Naive thymus-derived CD8-positive, alpha-beta T cell (primary cell): ENCODE measurements around the gene PKNOX2. TPM values are rescaled to one million over a fixed set of nuclear protein-coding genes. Genes with fewer than 3 reads are reported as not detected.
A peak's percentile ranks its signal among the peaks of the same experiment; 100 is the strongest.

ENCODE experiments used
- ATAC-seq, 2 donors: fragments of 150-1000 bp; cut with Tn5 transposase in 1 of 2; sonication (Bioruptor Pico), chemical (Tn5 transposase) in 1 of 2; 1 replicate in 1 of 2; 2 replicates in 1 of 2; pipeline ENCODE4 v1.10.0; 2021; ENCODE audit warnings: mild to moderate bottlenecking in 2 of 2, moderate library complexity in 2 of 2
- POLR2A ChIA-PET: fragments of 350-600 bp; sonication (Branson Sonifier 250); formaldehyde crosslinking; loops from one replicate; lab custom pipeline; 2021; ENCODE audit warnings: antibody characterized with exemption; lab: Charles Lee
- DNase-seq, 10 donors: peaks; one replicate each; pipeline versions ENCODE4 v3.0.0 to v3.0.0-alpha.2; 2020 to 2022
- H3K27ac Mint-ChIP-seq, 10 donors: one replicate each; pipeline ENCODE4 v1.8.0; 2020 to 2022; ENCODE audit warnings: mild to moderate bottlenecking in 10 of 10, mixed read lengths in 10 of 10, moderate library complexity in 4 of 10, inconsistent platforms in 1 of 10
- H3K27me3 Mint-ChIP-seq, 5 donors: one replicate each; pipeline ENCODE4 v1.8.0; 2021 to 2022; ENCODE audit warnings: mixed read lengths in 5 of 5
- H3K36me3 Mint-ChIP-seq, 3 donors: one replicate each; pipeline ENCODE4 v1.8.0; 2020 to 2022; ENCODE audit warnings: mixed read lengths in 3 of 3, mild to moderate bottlenecking in 2 of 3, inconsistent platforms in 1 of 3
- H3K4me1 Mint-ChIP-seq, 4 donors: one replicate each; pipeline ENCODE4 v1.8.0; 2021 to 2022; ENCODE audit warnings: mixed read lengths in 4 of 4
- H3K4me3 Mint-ChIP-seq, 10 donors: one replicate each; pipeline ENCODE4 v1.8.0; 2020 to 2022; ENCODE audit warnings: mild to moderate bottlenecking in 10 of 10, mixed read lengths in 10 of 10, moderate library complexity in 6 of 10, inconsistent platforms in 1 of 10
- H3K9me3 Mint-ChIP-seq, 9 donors: one replicate each; pipeline ENCODE4 v1.8.0; 2020 to 2022; ENCODE audit warnings: mixed read lengths in 9 of 9, mild to moderate bottlenecking in 3 of 9, inconsistent platforms in 1 of 9, moderate library complexity in 1 of 9
- polyA plus RNA-seq, 3 donors: library from polyadenylated mRNA; unstranded; fragments of 300-500 nt; fragmentation: Illumina TruSeq; gene quantifications; one replicate each; pipeline ENCODE4 v1.2.3, GENCODE V29; 2021
- total RNA-seq, 8 experiments: library from RNA in 2 of 8; stranded (reverse) in 2 of 8; gene quantifications; one replicate each; pipeline ENCODE4 v1.2.3 and lab custom pipeline; 2021 to 2026

PKNOX2 gene
- total and polyA plus RNA-seq, 5 experiments from 2014 or later: not detected

GRCh38 chr11:125253795-125254525 is 89.4 kb downstream of the PKNOX2 start:
- Mint-ChIP-seq H3K4me3 (no peak overlapping the region), H3K4me1 (no peaks in the 10 kb centered on the region), H3K9me3 (no peaks in the 10 kb centered on the region), H3K36me3 (no peaks in the 10 kb centered on the region), H3K27ac (no peak overlapping the region), H3K27me3 (peaks cover 0 to 29% (median 4%) of the 10 kb centered on the region in 5 donors)
- POLR2A ChIA-PET: no interaction called here
- no peak for ATAC-seq
- DNase-seq: no peak

DNA sequence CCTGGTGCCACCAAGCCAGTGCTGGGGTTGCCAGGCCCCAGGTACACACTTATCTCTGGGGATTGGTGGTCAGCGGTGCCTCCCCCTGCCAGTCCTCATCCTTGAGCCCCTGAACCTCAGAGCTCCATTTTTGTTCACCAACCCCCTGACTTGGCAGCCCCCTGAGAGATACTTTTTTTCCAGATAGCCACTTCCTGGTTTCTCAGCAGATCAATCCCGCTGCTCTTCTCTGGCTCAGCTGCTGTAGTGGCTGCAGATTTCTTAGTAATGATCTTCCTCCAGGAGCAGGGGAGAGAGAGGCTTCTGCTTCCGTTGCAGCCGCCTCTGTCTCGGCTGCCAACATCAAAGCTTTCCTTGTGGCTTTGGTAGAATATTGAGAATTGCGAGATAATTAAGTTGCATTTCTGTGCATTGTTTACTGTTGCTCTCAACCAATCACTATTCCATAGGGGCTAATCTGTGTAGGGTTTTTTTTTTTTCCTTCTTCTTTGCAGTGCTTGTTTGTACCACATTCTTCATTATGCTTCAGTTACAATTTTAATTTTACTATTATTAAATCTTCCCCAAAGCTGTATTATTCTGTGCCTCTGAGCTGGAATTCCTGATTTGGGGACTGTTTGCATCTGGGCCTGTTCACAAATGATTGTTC is 92.1 kb downstream of the PKNOX2 start:
- Mint-ChIP-seq H3K36me3 (no peaks in the 10 kb centered on the region), H3K4me1 (no peaks in the 10 kb centered on the region), H3K27ac (no peak overlapping the region), H3K27me3 (peaks cover 5 to 36% (median 10%) of the 10 kb centered on the region in 5 donors), H3K9me3 (no peaks in the 10 kb centered on the region), H3K4me3 (no peak overlapping the region)
- POLR2A ChIA-PET: no interaction called here
- no peak for ATAC-seq
- no peak for DNase-seq

DNA sequence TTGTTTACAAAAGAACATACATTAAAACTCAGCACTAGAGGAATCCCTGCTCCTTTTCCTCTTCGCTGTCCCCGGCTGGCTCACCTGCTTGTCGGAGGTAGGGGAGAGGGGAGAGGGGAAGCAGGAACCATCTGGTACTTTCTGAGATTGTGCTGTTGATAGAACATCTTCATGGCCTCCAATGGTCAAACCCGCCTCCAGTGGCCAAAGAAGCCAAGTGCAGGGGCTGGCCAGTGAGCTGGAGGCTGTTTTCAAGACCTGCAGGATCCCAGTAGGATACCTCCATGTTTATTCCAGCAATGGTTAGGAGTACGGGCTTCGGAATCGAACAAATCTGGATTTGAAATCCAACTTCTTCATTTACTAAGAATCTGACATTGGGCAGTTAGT is 92.6 kb downstream of the PKNOX2 start:
- DNase-seq (no peak), ATAC-seq (no peak)
- POLR2A ChIA-PET: no interaction called here
- Mint-ChIP-seq H3K4me1 (peaks cover 0 to 3% (median 0%) of the 10 kb centered on the region in 4 donors), H3K36me3 (no peaks in the 10 kb centered on the region), H3K27ac (no peak overlapping the region), H3K9me3 (no peaks in the 10 kb centered on the region), H3K27me3 (peaks cover 9 to 41% (median 15%) of the 10 kb centered on the region in 5 donors), H3K4me3 (no peak overlapping the region)

DNA sequence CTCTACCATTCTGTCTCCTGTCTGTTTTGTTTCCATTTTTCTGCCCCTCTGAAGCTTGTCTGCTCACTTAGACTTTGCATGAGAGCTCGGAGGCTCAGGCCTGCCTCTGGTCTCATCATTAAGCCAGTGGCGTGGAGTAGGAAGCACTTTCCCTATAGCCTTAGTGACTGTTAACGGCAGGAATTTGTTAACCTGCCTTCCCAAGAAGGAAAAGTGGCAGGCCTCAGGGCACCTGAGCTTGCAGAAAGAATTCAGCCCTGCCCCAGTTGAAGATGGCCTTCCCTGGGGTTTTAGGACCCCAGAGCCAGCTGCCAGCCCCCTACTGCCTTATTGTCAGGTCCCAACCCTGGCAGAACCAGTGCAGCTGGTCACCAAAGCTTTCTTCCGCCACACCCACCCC is 93.2 kb downstream of the PKNOX2 start:
- POLR2A ChIA-PET: no interaction called here
- Mint-ChIP-seq H3K4me1 (peaks cover 0 to 5% (median 3%) of the 10 kb centered on the region in 4 donors), H3K27ac (no peak overlapping the region), H3K9me3 (no peaks in the 10 kb centered on the region), H3K4me3 (no peak overlapping the region), H3K27me3 (peaks cover 11 to 47% (median 21%) of the 10 kb centered on the region in 5 donors), H3K36me3 (no peaks in the 10 kb centered on the region)
- ATAC-seq: no peak
- no peak for DNase-seq

DNA sequence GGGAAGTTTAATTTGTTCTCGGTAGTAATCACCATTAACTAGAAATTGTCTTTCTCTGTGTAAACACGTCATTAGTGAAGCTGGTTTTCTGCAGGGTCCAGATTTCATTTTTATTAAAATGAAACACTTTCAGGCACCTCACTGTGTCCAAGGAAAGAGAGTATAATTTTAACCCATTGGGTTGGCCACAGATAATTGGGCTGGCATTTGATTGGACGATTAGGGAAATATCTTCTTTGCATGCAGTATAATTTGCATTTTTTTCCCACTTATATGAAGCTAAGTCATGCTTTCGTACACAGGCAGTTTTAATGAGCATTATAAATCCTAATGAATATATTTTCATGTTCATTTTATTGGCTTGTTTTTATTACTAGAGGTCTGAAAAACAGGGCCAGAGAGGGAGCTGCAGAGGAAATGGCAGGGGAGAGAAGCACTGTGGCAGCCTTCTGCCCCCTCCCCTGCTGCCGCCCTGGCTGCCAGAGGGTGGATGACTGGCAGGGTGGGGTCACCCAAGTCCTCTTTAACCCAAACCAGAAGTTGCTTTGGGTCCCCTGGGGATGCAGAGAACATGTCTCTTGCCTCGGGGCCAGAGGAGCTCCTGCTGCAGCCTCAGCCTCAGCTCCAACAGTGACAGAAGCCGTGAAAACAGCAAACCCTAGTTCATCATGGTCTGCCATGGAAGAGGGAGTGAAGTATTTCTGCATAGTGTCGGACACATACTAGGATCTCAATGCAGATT is 93.9 kb downstream of the PKNOX2 start:
- H3K27me3 Mint-ChIP-seq: peaks cover 12 to 54% (median 27%) of the 10 kb centered on the region in 5 donors
- no peak for ATAC-seq
- no peak overlapping the region for H3K27ac Mint-ChIP-seq
- H3K4me3 Mint-ChIP-seq: no peak overlapping the region
- no peak for DNase-seq
- POLR2A ChIA-PET: no interaction called here
- H3K9me3 Mint-ChIP-seq: no peaks in the 10 kb centered on the region
- H3K4me1 Mint-ChIP-seq: peaks cover 0 to 7% (median 5%) of the 10 kb centered on the region in 4 donors
- no peaks in the 10 kb centered on the region for H3K36me3 Mint-ChIP-seq

DNA sequence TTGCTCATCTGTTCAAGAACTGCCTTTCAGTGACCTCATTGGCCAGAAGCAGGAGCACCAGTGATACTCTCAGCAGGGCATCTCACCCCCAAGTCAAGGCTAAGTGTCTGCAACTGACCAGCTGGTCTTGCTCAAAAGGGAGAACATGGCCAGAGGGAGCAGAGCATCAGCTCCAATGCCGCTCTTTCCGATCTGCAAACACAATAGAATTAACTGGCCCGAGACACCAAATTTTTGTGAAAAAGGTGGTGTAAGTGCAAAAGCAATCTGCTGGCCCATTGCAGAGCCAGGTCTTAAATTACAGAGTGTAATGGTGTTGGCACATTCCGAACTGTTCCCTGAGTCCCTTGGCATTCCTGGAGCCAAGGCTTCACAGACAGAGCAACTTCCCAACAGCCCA is 97.0 kb downstream of the PKNOX2 start:
- Mint-ChIP-seq H3K4me3 (no peak overlapping the region), H3K4me1 (peaks cover 0 to 7% (median 5%) of the 10 kb centered on the region in 4 donors), H3K27me3 (peaks cover 15 to 63% (median 43%) of the 10 kb centered on the region in 5 donors), H3K27ac (no peak overlapping the region), H3K9me3 (no peaks in the 10 kb centered on the region), H3K36me3 (no peaks in the 10 kb centered on the region)
- DNase-seq: no peak
- POLR2A ChIA-PET: no interaction called here
- no peak for ATAC-seq

- Mint-ChIP-seq H3K4me1 (peaks cover 0 to 7% (median 5%) of the 10 kb centered on the region in 4 donors), H3K36me3 (no peaks in the 10 kb centered on the region), H3K9me3 (no peaks in the 10 kb centered on the region), H3K27ac (no peak overlapping the region), H3K4me3 (no peak overlapping the region), H3K27me3 (peaks cover 15 to 63% (median 50%) of the 10 kb centered on the region in 5 donors)
- DNase-seq (no peak), ATAC-seq (no peak)
- POLR2A ChIA-PET: no interaction called here
These were observed 97.8 kb downstream of the PKNOX2 start for GRCh38 chr11:125262194-125262829.

GRCh38 chr11:125262830-125263218 is 98.3 kb downstream of the PKNOX2 start:
- peaks cover 18 to 63% (median 49%) of the 10 kb centered on the region in 5 donors for H3K27me3 Mint-ChIP-seq
- H3K27ac Mint-ChIP-seq: peak overlapping the region in 3 of 10 donors; percentile 9 to 50 (median 49)
- peak overlapping the region in 1 of 10 donors; percentile 24 for H3K4me3 Mint-ChIP-seq
- H3K4me1 Mint-ChIP-seq: peaks cover 0 to 7% (median 5%) of the 10 kb centered on the region in 4 donors
- no peaks in the 10 kb centered on the region for H3K36me3 Mint-ChIP-seq
- no peaks in the 10 kb centered on the region for H3K9me3 Mint-ChIP-seq
- POLR2A ChIA-PET: no interaction called here
- DNase-seq (no peak), ATAC-seq (no peak)

GRCh38 chr11:125263268-125263790 is 98.8 kb downstream of the PKNOX2 start:
- Mint-ChIP-seq H3K4me1 (peaks cover 0 to 7% (median 5%) of the 10 kb centered on the region in 4 donors), H3K36me3 (no peaks in the 10 kb centered on the region), H3K4me3 (no peak overlapping the region), H3K9me3 (no peaks in the 10 kb centered on the region), H3K27ac (no peak overlapping the region), H3K27me3 (peaks cover 18 to 68% (median 46%) of the 10 kb centered on the region in 5 donors)
- POLR2A ChIA-PET: no interaction called here
- DNase-seq (no peak), ATAC-seq (no peak)

GRCh38 chr11:125264100-125265022 is 99.8 kb downstream of the PKNOX2 start:
- Mint-ChIP-seq H3K27ac (no peak overlapping the region), H3K4me3 (no peak overlapping the region), H3K9me3 (no peaks in the 10 kb centered on the region), H3K4me1 (peaks cover 0 to 7% (median 5%) of the 10 kb centered on the region in 4 donors), H3K36me3 (no peaks in the 10 kb centered on the region), H3K27me3 (peaks cover 19 to 74% (median 50%) of the 10 kb centered on the region in 5 donors)
- POLR2A ChIA-PET: no interaction called here
- DNase-seq (no peak), ATAC-seq (no peak)

GRCh38 chr11:125267548-125267947 is 103.0 kb downstream of the PKNOX2 start:
- Mint-ChIP-seq H3K9me3 (no peaks in the 10 kb centered on the region), H3K4me1 (peaks cover 0 to 5% (median 3%) of the 10 kb centered on the region in 4 donors), H3K36me3 (no peaks in the 10 kb centered on the region), H3K4me3 (no peak overlapping the region), H3K27ac (no peak overlapping the region), H3K27me3 (peaks cover 13 to 73% (median 45%) of the 10 kb centered on the region in 5 donors)
- ATAC-seq (no peak), DNase-seq (no peak)
- POLR2A ChIA-PET: no interaction called here
